HepG2 (cell line): Measurements from ENCODE around the gene ECD. TPM values are rescaled to one million over a fixed set of nuclear protein-coding genes. Genes with fewer than 3 reads are reported as not detected.

Source experiments
- ASH2L ChIP-seq: fragments of 300-600, 200-600 bp; sonication (generic); IDR thresholded peaks from 2 replicates; pipeline ENCODE4 v1.7.0; 2017; ENCODE audit warnings: low read depth, mild to moderate bottlenecking, moderate library complexity, mixed read lengths, low read length; ENCODE audit not compliant: insufficient read length
- GABPB1 ChIP-seq: IDR thresholded peaks from 2 replicates; pipeline ENCODE4 v1.6.1; 2016; ENCODE audit warnings: mild to moderate bottlenecking, missing genetic modification reagents, moderate library complexity, missing compliant biosample characterization
- GATA4 ChIP-seq: sonication (generic); IDR thresholded peaks from 2 replicates; pipeline ENCODE4 v1.6.1; 2016; ENCODE audit warnings: antibody characterized with exemption, low read depth, borderline replicate concordance
- HNF4A ChIP-seq: sonication (generic); formaldehyde crosslinking; IDR thresholded peaks from 2 replicates; pipeline ENCODE4 v1.4.0; 2020; ENCODE audit warnings: missing genetic modification reagents
- HOXA5 ChIP-seq: sonication (generic); formaldehyde crosslinking; IDR thresholded peaks from 2 replicates; pipeline ENCODE4 v1.4.0; 2020; ENCODE audit warnings: missing genetic modification reagents
- HOXD1 ChIP-seq: sonication (generic); formaldehyde crosslinking; IDR thresholded peaks from 2 replicates; pipeline ENCODE4 v1.5.0; 2020; ENCODE audit warnings: missing genetic modification reagents
- IKZF4 ChIP-seq: sonication (generic); formaldehyde crosslinking; IDR thresholded peaks from 2 replicates; pipeline ENCODE4 v1.5.1; 2020; ENCODE audit warnings: borderline replicate concordance, mild to moderate bottlenecking, low read depth, missing genetic modification reagents; ENCODE audit errors: not compliant biosample characterization
- IRX3 ChIP-seq: sonication (generic); formaldehyde crosslinking; IDR thresholded peaks from 2 replicates; pipeline ENCODE4 v1.8.1; 2023; ENCODE audit warnings: mild to moderate bottlenecking, low read depth, missing genetic modification reagents, borderline replicate concordance
- MAF1 ChIP-seq: sonication (generic); formaldehyde crosslinking; IDR thresholded peaks from 2 replicates; pipeline ENCODE4 v1.5.0; 2020; ENCODE audit warnings: missing genetic modification reagents, borderline replicate concordance
- MAFK ChIP-seq, 2 experiments: IDR thresholded peaks in 1 of 2; conservative IDR thresholded peaks in 1 of 2; 2 replicates each; pipeline ENCODE4 v1.6.1; 2011; ENCODE audit warnings: improper control_type of control experiment in 2 of 2, low read length in 2 of 2
- MEIS2 ChIP-seq: sonication (generic); formaldehyde crosslinking; IDR thresholded peaks from 2 replicates; pipeline ENCODE4 v1.9.0; 2021; ENCODE audit warnings: mild to moderate bottlenecking, missing genetic modification reagents
- NKX3-1 ChIP-seq: sonication (generic); formaldehyde crosslinking; IDR thresholded peaks from 2 replicates; pipeline ENCODE4 v1.5.0; 2020; ENCODE audit warnings: missing genetic modification reagents
- NONO ChIP-seq, 2 experiments: fragments of 450-650 bp in 1 of 2; sonication (generic) in 1 of 2; formaldehyde crosslinking in 1 of 2; IDR thresholded peaks in 1 of 2; conservative IDR thresholded peaks in 1 of 2; 2 replicates each; pipeline versions ENCODE4 v1.6.1 to v1.8.0; 2017 to 2022; ENCODE audit warnings: mild to moderate bottlenecking in 1 of 2, missing genetic modification reagents in 1 of 2, moderate library complexity in 1 of 2
- NR2F6 ChIP-seq, 2 experiments: IDR thresholded peaks; 2 replicates each; pipeline ENCODE4 v1.6.1; 2016; ENCODE audit warnings: antibody characterized with exemption in 1 of 2, mild to moderate bottlenecking in 1 of 2
- RBFOX2 ChIP-seq: fragments of 200-400 bp; formaldehyde crosslinking; IDR thresholded peaks from 2 replicates; pipeline ENCODE4 v1.6.1; 2017; ENCODE audit warnings: low read depth, mild to moderate bottlenecking, low read length
- RFX5 ChIP-seq: IDR thresholded peaks from 2 replicates; pipeline ENCODE4 v1.6.1; 2011; ENCODE audit warnings: low read depth, low read length, improper control_type of control experiment
- SNAI1 ChIP-seq: sonication (generic); formaldehyde crosslinking; IDR thresholded peaks from 2 replicates; pipeline ENCODE4 v1.5.0; 2020; ENCODE audit warnings: mild to moderate bottlenecking, missing genetic modification reagents, borderline replicate concordance
- ZBTB39 ChIP-seq: sonication (generic); formaldehyde crosslinking; IDR thresholded peaks from 2 replicates; pipeline ENCODE4 v1.5.0; 2020; ENCODE audit warnings: missing genetic modification reagents
- ZBTB7A ChIP-seq: sonication (generic); formaldehyde crosslinking; IDR thresholded peaks from 2 replicates; pipeline ENCODE4 v1.8.0; 2022; ENCODE audit warnings: mild to moderate bottlenecking, missing genetic modification reagents
- ZNF281 ChIP-seq: sonication (generic); formaldehyde crosslinking; IDR thresholded peaks from 2 replicates; pipeline ENCODE4 v1.4.0; 2020; ENCODE audit warnings: missing genetic modification reagents, borderline replicate concordance
- ZNF691 ChIP-seq: sonication (generic); formaldehyde crosslinking; IDR thresholded peaks from 2 replicates; pipeline ENCODE4 v1.4.0; 2020; ENCODE audit warnings: missing genetic modification reagents, low read depth, mild to moderate bottlenecking, borderline replicate concordance
- ZNF772 ChIP-seq: sonication (generic); formaldehyde crosslinking; IDR thresholded peaks from 2 replicates; pipeline ENCODE4 v1.5.0; 2020; ENCODE audit warnings: mild to moderate bottlenecking, missing genetic modification reagents
- ZNF780A ChIP-seq: sonication (generic); formaldehyde crosslinking; IDR thresholded peaks from 2 replicates; pipeline ENCODE4 v1.8.0; 2022; ENCODE audit warnings: mild to moderate bottlenecking, missing genetic modification reagents, moderate library complexity
- ZSCAN12 ChIP-seq: sonication (generic); formaldehyde crosslinking; IDR thresholded peaks from 2 replicates; pipeline ENCODE4 v1.9.0; 2021; ENCODE audit warnings: mild to moderate bottlenecking, missing genetic modification reagents
- polyA plus RNA-seq, 8 experiments: library from polyadenylated mRNA; depleted of rRNA in 3 of 8; stranded (reverse) in 7 of 8; unstranded in 1 of 8; fragments of >200 nt; fragmentation: Illumina TruSeq in 4 of 8; extraction: Trizol in 4 of 8; gene quantifications; 2 replicates each; pipeline versions ENCODE4 v1.2.1 to v1.2.3, GENCODE V29; 2011 to 2016; ENCODE audit warnings: low read depth in 4 of 8, missing spikeins in 1 of 8, mixed read lengths in 1 of 8; ENCODE audit not compliant: insufficient read depth in 1 of 8
- total RNA-seq, 5 experiments: library from RNA; depleted of rRNA; stranded (reverse); fragments of >200 nt; fragmentation: Illumina TruSeq; extraction: Trizol; gene quantifications; 2 replicates each; pipeline ENCODE4 v1.2.3, GENCODE V29; 2016; ENCODE audit warnings: low read depth in 1 of 5

The ECD gene
- total and polyA plus RNA-seq, 2 of the 13 experiments (the other 11 are each of a cell fraction or from before 2014, with no cell fraction given), result 21.5 to 27.6 TPM

- TF ChIP-seq SNAI1 (CRISPR knock-in tag), result peak; percentile 76; the same call in 1 of the 2 replicates
- TF ChIP-seq ZSCAN12 (CRISPR knock-in tag), result no peak
- no peak; the same call in 1 of the 2 replicates for TF ChIP-seq ZNF691 (CRISPR knock-in tag)
- TF ChIP-seq ASH2L, result peak; percentile 93
- peak; percentile 9; the same call in 1 of the 2 replicates for TF ChIP-seq ZNF281 (CRISPR knock-in tag)
- no peak for TF ChIP-seq NKX3-1 (CRISPR knock-in tag)
- peak; percentile 95 for TF ChIP-seq RBFOX2
- no peak for TF ChIP-seq IKZF4 (CRISPR knock-in tag)
- 0 out of 2 replicates have a peak, but pooled peaks have one; percentile 50 for TF ChIP-seq HOXA5
- TF ChIP-seq NONO (IDR thresholded peaks at IDR 0.05), result no peak
- TF ChIP-seq NONO (CRISPR knock-in tag; conservative IDR thresholded peaks at IDR 0.05), result peak; percentile 98
- no peak for TF ChIP-seq NR2F6 (IDR thresholded peaks at IDR 0.05)
- TF ChIP-seq NR2F6 (CRISPR knock-in tag; IDR thresholded peaks at IDR 0.05), result peak; percentile 19; the same call in 1 of the 2 replicates
- no peak for TF ChIP-seq MAFK (conservative IDR thresholded peaks at IDR 0.05 in 1 of 2, IDR thresholded peaks at IDR 0.05 in 1 of 2; ENCODE audit: low read length in 2 of 2)
- TF ChIP-seq ZBTB39 (CRISPR knock-in tag), result no peak
- no peak for TF ChIP-seq ZBTB7A (CRISPR knock-in tag)
- TF ChIP-seq HOXD1, result no peak
- TF ChIP-seq IRX3, result no peak
- TF ChIP-seq RFX5, result peak; percentile 55; the same call in 1 of the 2 replicates
- TF ChIP-seq ZNF780A (CRISPR knock-in tag), result no peak
- peak; percentile 77; the same call in 1 of the 2 replicates for TF ChIP-seq ZNF772 (CRISPR knock-in tag)
- TF ChIP-seq MEIS2 (CRISPR knock-in tag), result peak; percentile 65
- TF ChIP-seq GATA4, result 0 out of 2 replicates have a peak, but pooled peaks have one; percentile 45
- TF ChIP-seq HNF4A (CRISPR knock-in tag), result no peak
- TF ChIP-seq GABPB1 (CRISPR knock-in tag), result peak; percentile 98
- peak; percentile 31; the same call in 1 of the 2 replicates for TF ChIP-seq MAF1 (CRISPR knock-in tag)
Measured at GRCh38 chr10:73167783-73168464, at the start of gene ECD, which contains the start of gene FAM149B1 (continued).
